Stimulated activated effector memory CD8-positive, alpha-beta T cell treated with anti-CD3 and anti-CD28 coated beads, Interleukin-12 subunit alpha, Interleukin-12 subunit beta, amount 100 ng/mL, for 72 hours (primary cell): ENCODE measurements around the gene CENPX.
"Not testable (repeated sequence)": the region's sequence is repeated elsewhere in the genome, so short reads cannot be mapped to it uniquely, and the experiment has no call there.

Experiments
- ATAC-seq: fragments of 150-1000 bp; cut with Tn5 transposase; 2 replicates; pipeline ENCODE4 v1.10.0; 2021
- DNase-seq, 2 donors: peaks; one replicate each; pipeline ENCODE4 v3.0.0; 2021 to 2022; ENCODE audit warnings: low spot score in 2 of 2
- H3K27ac Mint-ChIP-seq: one replicate; pipeline ENCODE4 v1.8.0; 2022; ENCODE audit warnings: mild to moderate bottlenecking, mixed read lengths
- H3K36me3 Mint-ChIP-seq: one replicate; pipeline ENCODE4 v1.8.0; 2022; ENCODE audit warnings: mild to moderate bottlenecking, mixed read lengths
- H3K4me1 Mint-ChIP-seq: one replicate; pipeline ENCODE4 v1.8.0; 2022; ENCODE audit warnings: mixed read lengths
- H3K4me3 Mint-ChIP-seq: one replicate; pipeline ENCODE4 v1.8.0; 2022; ENCODE audit warnings: mild to moderate bottlenecking, mixed read lengths
- H3K9me3 Mint-ChIP-seq: one replicate; pipeline ENCODE4 v1.8.0; 2022; ENCODE audit warnings: mixed read lengths

The CENPX gene

GRCh38 chr17:81994593-81995462 lies 27.9 kb downstream of the CENPX start:
- no peak for ATAC-seq
- Mint-ChIP-seq H3K36me3 (peaks cover 7% of the 10 kb centered on the region), H3K27ac (no peak overlapping the region), H3K4me1 (peaks cover 7% of the 10 kb centered on the region), H3K9me3 (no peaks in the 10 kb centered on the region), H3K4me3 (no peak overlapping the region)
- DNase-seq = no peak

GRCh38 chr17:81993729-81994592 lies 28.7 kb downstream of the CENPX start:
- Mint-ChIP-seq H3K27ac (no peak overlapping the region), H3K9me3 (no peaks in the 10 kb centered on the region), H3K4me3 (no peak overlapping the region), H3K4me1 (peaks cover 7% of the 10 kb centered on the region), H3K36me3 (peaks cover 7% of the 10 kb centered on the region)
- ATAC-seq = no peak
- no peak for DNase-seq

GRCh38 chr17:81992306-81993102 lies 30.2 kb downstream of the CENPX start:
- DNase-seq = no peak
- Mint-ChIP-seq H3K36me3 (peaks cover 7% of the 10 kb centered on the region), H3K4me1 (peaks cover 7% of the 10 kb centered on the region), H3K4me3 (no peak overlapping the region), H3K9me3 (no peaks in the 10 kb centered on the region), H3K27ac (no peak overlapping the region)
- no peak for ATAC-seq

GRCh38 chr17:81991684-81992305 lies 30.9 kb downstream of the CENPX start:
- no peak overlapping the region for H3K4me3 Mint-ChIP-seq
- H3K9me3 Mint-ChIP-seq = no peaks in the 10 kb centered on the region
- H3K4me1 Mint-ChIP-seq = peaks cover 7% of the 10 kb centered on the region
- DNase-seq (no peak), ATAC-seq (no peak)
- H3K27ac Mint-ChIP-seq = no peak overlapping the region
- H3K36me3 Mint-ChIP-seq = peaks cover 7% of the 10 kb centered on the region

GRCh38 chr17:81990836-81991683 lies 31.6 kb downstream of the CENPX start:
- ATAC-seq (no peak), DNase-seq (no peak)
- H3K36me3 Mint-ChIP-seq = peaks cover 10% of the 10 kb centered on the region
- H3K4me3 Mint-ChIP-seq = no peak overlapping the region
- H3K9me3 Mint-ChIP-seq = no peaks in the 10 kb centered on the region
- peaks cover 12% of the 10 kb centered on the region for H3K4me1 Mint-ChIP-seq
- peak overlapping the region; percentile 46 for H3K27ac Mint-ChIP-seq

- Mint-ChIP-seq H3K9me3 (no peaks in the 10 kb centered on the region), H3K27ac (peak overlapping the region; percentile 29), H3K4me3 (no peak overlapping the region), H3K4me1 (peaks cover 18% of the 10 kb centered on the region), H3K36me3 (peaks cover 35% of the 10 kb centered on the region)
- no peak for DNase-seq
- no peak for ATAC-seq
Observed at GRCh38 chr17:81987161-81987770, 35.4 kb downstream of the CENPX start.

GRCh38 chr17:81986606-81987005 lies 36.1 kb downstream of the CENPX start:
- peaks cover 20% of the 10 kb centered on the region for H3K4me1 Mint-ChIP-seq
- DNase-seq = no peak
- ATAC-seq = no peak
- peaks cover 38% of the 10 kb centered on the region for H3K36me3 Mint-ChIP-seq
- no peak overlapping the region for H3K27ac Mint-ChIP-seq
- no peak overlapping the region for H3K4me3 Mint-ChIP-seq
- H3K9me3 Mint-ChIP-seq = no peaks in the 10 kb centered on the region

GRCh38 chr17:81984773-81985410 lies 37.8 kb downstream of the CENPX start:
- H3K27ac Mint-ChIP-seq = no peak overlapping the region
- ATAC-seq = no peak
- H3K36me3 Mint-ChIP-seq = peaks cover 42% of the 10 kb centered on the region

GRCh38 chr17:81983639-81984373 lies 38.9 kb downstream of the CENPX start:
- DNase-seq (no peak), ATAC-seq (no peak)
- H3K27ac Mint-ChIP-seq = no peak overlapping the region
- peaks cover 33% of the 10 kb centered on the region for H3K4me1 Mint-ChIP-seq
- peaks cover 49% of the 10 kb centered on the region for H3K36me3 Mint-ChIP-seq
- H3K4me3 Mint-ChIP-seq = no peak overlapping the region
- no peaks in the 10 kb centered on the region for H3K9me3 Mint-ChIP-seq

More at GRCh38 chr17:81984773-81985410, 37.8 kb downstream of the CENPX start:
- no peak overlapping the region for H3K4me3 Mint-ChIP-seq
- no peak for DNase-seq
- H3K4me1 Mint-ChIP-seq = peaks cover 22% of the 10 kb centered on the region
- no peaks in the 10 kb centered on the region for H3K9me3 Mint-ChIP-seq

- H3K4me1 Mint-ChIP-seq = peaks cover 40% of the 10 kb centered on the region
- DNase-seq (no peak), ATAC-seq (no peak)
- H3K4me3 Mint-ChIP-seq = no peak overlapping the region
- no peak overlapping the region for H3K27ac Mint-ChIP-seq
- no peaks in the 10 kb centered on the region for H3K9me3 Mint-ChIP-seq
- H3K36me3 Mint-ChIP-seq = peaks cover 50% of the 10 kb centered on the region
Observed at GRCh38 chr17:81983011-81983638, 39.6 kb downstream of the CENPX start.

- Mint-ChIP-seq H3K36me3 (peaks cover 51% of the 10 kb centered on the region), H3K4me1 (peaks cover 42% of the 10 kb centered on the region)
- ATAC-seq, H3K4me3 Mint-ChIP-seq, H3K9me3 Mint-ChIP-seq, H3K27ac Mint-ChIP-seq, DNase-seq: not testable (repeated sequence)
Observed at GRCh38 chr17:81981511-81981910, 41.2 kb downstream of the CENPX start.

GRCh38 chr17:81980707-81981343 lies 41.9 kb downstream of the CENPX start:
- H3K4me3 Mint-ChIP-seq = no peak overlapping the region
- no peak for DNase-seq

More at GRCh38 chr17:81980707-81981343, 41.9 kb downstream of the CENPX start:
- Mint-ChIP-seq H3K9me3 (no peaks in the 10 kb centered on the region), H3K27ac (peak overlapping the region; percentile 70), H3K4me1 (peaks cover 46% of the 10 kb centered on the region), H3K36me3 (peaks cover 51% of the 10 kb centered on the region)
- no peak for ATAC-seq
